Upper lobe of left lung (tissue), 4 donors: ENCODE measurements around the gene MYL12B.

ENCODE experiments used
- CTCF ChIP-seq, 6 experiments: fragments of 450-650 bp in 4 of 6; fragments of 200-600 bp in 2 of 6; sonication (generic) in 2 of 6; IDR thresholded peaks; one replicate each; pipeline ENCODE4 v1.5.1; 2016 to 2019; ENCODE audit warnings: antibody characterized with exemption in 6 of 6
- EP300 ChIP-seq, 4 donors: sonication (generic); formaldehyde crosslinking; IDR thresholded peaks; one replicate each; pipeline ENCODE4 v1.5.1; 2017; ENCODE audit warnings: antibody characterized with exemption in 4 of 4, control low read depth in 2 of 4
- POLR2A ChIP-seq, 4 donors: fragments of 450-650 bp; IDR thresholded peaks; one replicate each; pipeline ENCODE4 v1.5.1; 2016 to 2017; ENCODE audit warnings: antibody characterized with exemption in 4 of 4, mild to moderate bottlenecking in 2 of 4

GRCh38 chr18:3216987-3217386 lies 44.9 kb upstream of the MYL12B start:
- TF ChIP-seq CTCF (IDR thresholded peaks at IDR 0.05) (no peak), POLR2A (IDR thresholded peaks at IDR 0.05) (no peak), EP300 (IDR thresholded peaks at IDR 0.05) (no peak)
